Hepatocyte (in vitro differentiated cells): ENCODE results near the gene NRG2. TPM values are rescaled to one million over a fixed set of nuclear protein-coding genes. Genes with fewer than 3 reads are reported as not detected.
A peak's percentile ranks its signal among the peaks of the same experiment; 100 is the strongest.

Source experiments
- DNase-seq: peaks from one replicate; pipeline ENCODE4 v3.0.0-alpha.2; 2016; ENCODE audit warnings: low spot score
- H2AFZ ChIP-seq: fragments of 200-600 bp; sonication (generic); 2 replicates; pipeline ENCODE4 v1.6.0; 2016; ENCODE audit warnings: antibody characterized with exemption, mild to moderate bottlenecking
- H3K27ac ChIP-seq: fragments of 200-600 bp; sonication (generic); 2 replicates; pipeline ENCODE4 v1.5.1; 2016; ENCODE audit warnings: mild to moderate bottlenecking
- H3K27me3 ChIP-seq: fragments of 200-600 bp; sonication (generic); 2 replicates; pipeline ENCODE4 v1.6.1; 2016
- H3K36me3 ChIP-seq: fragments of 200-600 bp; sonication (generic); replicated peaks from 2 replicates; pipeline ENCODE4 v1.5.1; 2016; ENCODE audit warnings: low read depth; ENCODE audit not compliant: insufficient read depth
- H3K4me1 ChIP-seq: fragments of 200-600 bp; sonication (generic); 2 replicates; pipeline ENCODE4 v1.5.1; 2016; ENCODE audit warnings: mild to moderate bottlenecking, moderate library complexity; ENCODE audit not compliant: insufficient read depth
- H3K4me2 ChIP-seq: fragments of 200-600 bp; sonication (generic); 2 replicates; pipeline ENCODE4 v1.6.0; 2016
- H3K4me3 ChIP-seq: fragments of 200-600 bp; sonication (generic); 2 replicates; pipeline ENCODE4 v1.5.1; 2016; ENCODE audit warnings: mild to moderate bottlenecking
- H3K79me2 ChIP-seq: fragments of 200-600 bp; sonication (generic); 2 replicates; pipeline ENCODE4 v1.6.0; 2017; ENCODE audit warnings: mild to moderate bottlenecking
- H3K9me2 ChIP-seq: fragments of 200-600 bp; sonication (generic); replicated peaks from 2 replicates; pipeline ENCODE4 v1.6.0; 2017; ENCODE audit warnings: mild to moderate bottlenecking; ENCODE audit not compliant: insufficient read depth
- H3K9me3 ChIP-seq: fragments of 200-600 bp; sonication (generic); 2 replicates; pipeline ENCODE4 v1.5.1; 2016; ENCODE audit warnings: low read depth, mild to moderate bottlenecking
- H4K20me1 ChIP-seq: fragments of 200-600 bp; sonication (generic); 2 replicates; pipeline ENCODE4 v1.6.0; 2016; ENCODE audit warnings: mild to moderate bottlenecking; ENCODE audit not compliant: insufficient read depth, poor library complexity, severe bottlenecking
- EZH2 ChIP-seq: fragments of 200-600 bp; sonication (generic); IDR thresholded peaks from 2 replicates; pipeline ENCODE4 v1.6.1; 2016; ENCODE audit warnings: antibody characterized with exemption, mild to moderate bottlenecking, borderline replicate concordance
- EZH2phosphoT487 ChIP-seq: fragments of 200-600 bp; sonication (generic); IDR thresholded peaks from one replicate; pipeline ENCODE4 v1.6.1; 2018; ENCODE audit warnings: antibody characterized with exemption, mild to moderate bottlenecking, low read depth, moderate library complexity; ENCODE audit not compliant: unreplicated experiment, severe bottlenecking
- WGBS: methylation state at CpG from one replicate; pipeline ENCODE4 v1.1.6; 2016; ENCODE audit warnings: low lambda C conversion rate; ENCODE audit errors: missing lambda C conversion rate; 5-methylcytosine and 5-hydroxymethylcytosine counted together
- polyA plus RNA-seq: library from polyadenylated mRNA; unstranded; fragments of >200 nt; fragmentation: Nextera tagmentation; extraction: Ambion mirVana; gene quantifications from 2 replicates; pipeline ENCODE4 v1.2.1, GENCODE V29; 2016
- total RNA-seq: library from RNA; depleted of rRNA; stranded (reverse); fragments of >200 nt; gene quantifications from 2 replicates; pipeline ENCODE4 v1.2.3, GENCODE V29; 2014
- TF ChIP-seq, protein P1 (sequence below): fragments of 200-600 bp; sonication (generic); IDR thresholded peaks from 2 replicates; pipeline ENCODE4 v1.5.1; 2016; ENCODE audit warnings: antibody characterized with exemption, mild to moderate bottlenecking; ENCODE audit not compliant: poor library complexity

NRG2 gene
- total and polyA plus RNA-seq, 2 experiments from 2014 or later, result 1.4 to 1.5 TPM

DNA sequence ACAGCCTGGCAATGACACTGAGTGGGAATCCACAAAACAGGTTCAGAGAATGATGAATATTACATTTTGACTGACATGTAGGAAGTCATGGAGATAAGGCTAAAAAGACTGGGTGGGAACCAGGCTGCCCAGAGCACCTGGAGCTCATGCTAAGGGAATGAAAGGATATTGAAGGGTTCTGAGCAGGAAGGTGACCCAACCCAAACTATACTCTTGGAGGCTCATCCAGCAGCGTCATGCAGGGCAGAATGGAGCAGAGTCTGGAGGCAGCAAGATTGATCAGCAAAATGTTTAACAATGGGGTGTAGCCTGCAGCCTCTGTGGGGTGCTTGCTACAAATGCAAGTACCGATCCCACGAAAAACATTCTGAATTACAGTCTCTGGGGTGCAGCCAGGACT lies 127.3 kb downstream of the NRG2 start:
- Histone ChIP-seq H3K79me2 (no peaks in the 10 kb centered on the region), H3K4me2 (no peak overlapping the region), H3K36me3 (no peaks in the 10 kb centered on the region), H3K9me3 (no peaks in the 10 kb centered on the region), H4K20me1 (no peaks in the 10 kb centered on the region), H3K9me2 (no peaks in the 10 kb centered on the region), H3K4me3 (no peak overlapping the region), H3K4me1 (no peaks in the 10 kb centered on the region), H2AFZ (no peak overlapping the region), H3K27me3 (peaks cover 13% of the 10 kb centered on the region), H3K27ac (no peak overlapping the region)
- no peak for DNase-seq
- 54% methylated on average over 3 of the region's 3 CpGs for WGBS
- TF ChIP-seq, protein P1, sequence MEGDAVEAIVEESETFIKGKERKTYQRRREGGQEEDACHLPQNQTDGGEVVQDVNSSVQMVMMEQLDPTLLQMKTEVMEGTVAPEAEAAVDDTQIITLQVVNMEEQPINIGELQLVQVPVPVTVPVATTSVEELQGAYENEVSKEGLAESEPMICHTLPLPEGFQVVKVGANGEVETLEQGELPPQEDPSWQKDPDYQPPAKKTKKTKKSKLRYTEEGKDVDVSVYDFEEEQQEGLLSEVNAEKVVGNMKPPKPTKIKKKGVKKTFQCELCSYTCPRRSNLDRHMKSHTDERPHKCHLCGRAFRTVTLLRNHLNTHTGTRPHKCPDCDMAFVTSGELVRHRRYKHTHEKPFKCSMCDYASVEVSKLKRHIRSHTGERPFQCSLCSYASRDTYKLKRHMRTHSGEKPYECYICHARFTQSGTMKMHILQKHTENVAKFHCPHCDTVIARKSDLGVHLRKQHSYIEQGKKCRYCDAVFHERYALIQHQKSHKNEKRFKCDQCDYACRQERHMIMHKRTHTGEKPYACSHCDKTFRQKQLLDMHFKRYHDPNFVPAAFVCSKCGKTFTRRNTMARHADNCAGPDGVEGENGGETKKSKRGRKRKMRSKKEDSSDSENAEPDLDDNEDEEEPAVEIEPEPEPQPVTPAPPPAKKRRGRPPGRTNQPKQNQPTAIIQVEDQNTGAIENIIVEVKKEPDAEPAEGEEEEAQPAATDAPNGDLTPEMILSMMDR, result no peak
- TF ChIP-seq EZH2, result no peak
- TF ChIP-seq EZH2phosphoT487, result no peak

DNA sequence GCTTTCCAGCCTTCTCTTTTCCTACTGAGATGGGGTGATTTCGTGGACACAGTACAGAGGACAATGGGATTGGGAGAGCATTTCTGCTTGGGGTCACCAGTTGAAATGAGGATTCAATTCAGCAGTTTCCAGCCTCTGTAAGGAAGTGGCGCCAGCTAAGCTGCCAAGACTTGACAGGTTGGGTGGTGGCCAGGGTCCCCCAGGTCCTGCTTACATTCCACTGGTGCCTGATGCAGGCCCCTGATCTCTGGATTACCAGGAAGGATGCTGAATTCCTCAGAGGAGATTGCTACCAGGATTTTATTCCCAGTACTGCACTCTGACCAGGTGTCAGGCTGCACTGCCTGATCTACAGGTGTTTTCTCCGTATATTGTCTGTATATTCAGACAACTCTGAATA lies 127.8 kb downstream of the NRG2 start:
- Histone ChIP-seq H3K27me3 (peaks cover 13% of the 10 kb centered on the region), H3K4me3 (no peak overlapping the region), H2AFZ (no peak overlapping the region)

DNA sequence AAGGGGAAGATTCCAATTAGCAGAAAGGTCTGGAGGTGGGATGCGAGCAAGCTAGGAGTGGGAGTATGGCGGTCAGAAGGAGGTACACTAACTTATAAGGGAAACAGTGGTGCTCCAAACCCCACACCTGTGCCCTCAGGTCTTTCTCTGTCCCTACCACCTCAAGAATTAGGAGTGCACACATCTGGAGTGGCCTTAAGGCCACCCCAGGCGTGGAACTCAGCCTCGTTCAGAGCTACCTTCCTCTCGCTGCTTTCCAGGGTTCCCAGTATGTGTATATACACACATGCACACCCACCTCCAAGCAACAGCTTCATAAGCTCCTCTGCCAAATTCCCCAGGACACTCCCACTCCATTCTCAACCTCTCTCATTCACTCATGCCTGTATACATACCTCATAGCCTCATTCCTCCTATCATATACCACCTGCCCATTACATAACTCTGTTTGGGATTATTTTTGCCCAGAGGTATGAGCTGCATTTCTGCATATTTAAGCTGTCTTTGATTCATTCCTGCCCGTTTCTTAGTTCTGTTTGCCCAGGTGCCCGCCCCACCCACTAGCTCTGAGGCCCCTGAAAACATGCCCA lies 128.8 kb downstream of the NRG2 start:
- H3K79me2 ChIP-seq, result no peaks in the 10 kb centered on the region
- H3K9me3 ChIP-seq, result no peaks in the 10 kb centered on the region
- no peaks in the 10 kb centered on the region for H3K36me3 ChIP-seq
- H3K4me1 ChIP-seq, result no peaks in the 10 kb centered on the region
- no peak overlapping the region for H3K4me2 ChIP-seq
- 86% methylated on average over 7 of the region's 7 CpGs for WGBS
- H2AFZ ChIP-seq, result no peak overlapping the region
- peaks cover 10% of the 10 kb centered on the region for H3K27me3 ChIP-seq
- no peak overlapping the region for H3K4me3 ChIP-seq
- no peaks in the 10 kb centered on the region for H3K9me2 ChIP-seq
- no peaks in the 10 kb centered on the region for H4K20me1 ChIP-seq
- TF ChIP-seq EZH2 (no peak), EZH2phosphoT487 (no peak)
- TF ChIP-seq, protein P1, result no peak
- no peak overlapping the region for H3K27ac ChIP-seq
- DNase-seq, result no peak

More for the DNA sequence above, 127.8 kb downstream of the NRG2 start:
- Histone ChIP-seq H4K20me1 (no peaks in the 10 kb centered on the region), H3K27ac (no peak overlapping the region), H3K4me2 (no peak overlapping the region), H3K36me3 (no peaks in the 10 kb centered on the region), H3K79me2 (no peaks in the 10 kb centered on the region), H3K4me1 (no peaks in the 10 kb centered on the region), H3K9me3 (no peaks in the 10 kb centered on the region), H3K9me2 (no peaks in the 10 kb centered on the region)
- DNase-seq, result no peak
- TF ChIP-seq EZH2, result no peak
- 83% methylated on average over 3 of the region's 3 CpGs for WGBS

DNA sequence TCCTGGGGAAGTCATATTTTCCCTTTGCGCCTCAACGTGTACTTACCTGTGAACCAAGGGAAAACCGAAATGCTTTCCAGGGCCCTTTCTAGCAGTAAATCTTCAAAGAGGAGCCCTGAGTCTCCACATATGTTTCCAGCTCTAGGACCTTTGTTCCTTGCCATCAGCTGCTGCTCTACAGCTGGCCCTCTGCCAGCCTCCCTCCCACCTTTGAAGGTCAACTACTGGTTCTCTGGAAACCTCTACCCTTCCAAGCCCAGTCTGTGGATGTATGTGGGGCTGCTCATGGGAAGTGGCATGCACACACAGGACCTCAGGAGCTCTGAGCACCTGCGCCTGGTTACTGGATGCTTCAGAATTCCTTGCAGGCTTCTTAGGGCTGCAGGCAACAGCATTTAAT lies 130.3 kb downstream of the NRG2 start:
- no peaks in the 10 kb centered on the region for H4K20me1 ChIP-seq
- H3K36me3 ChIP-seq, result no peaks in the 10 kb centered on the region
- WGBS, result 90% methylated on average over 4 of the region's 4 CpGs
- TF ChIP-seq, protein P1, result no peak
- TF ChIP-seq EZH2phosphoT487 (no peak), EZH2 (no peak)
- no peaks in the 10 kb centered on the region for H3K79me2 ChIP-seq
- no peaks in the 10 kb centered on the region for H3K9me2 ChIP-seq
- no peaks in the 10 kb centered on the region for H3K4me1 ChIP-seq
- H3K27me3 ChIP-seq, result peaks cover 6% of the 10 kb centered on the region
- no peak overlapping the region for H3K4me3 ChIP-seq
- no peak overlapping the region for H2AFZ ChIP-seq
- no peak overlapping the region for H3K4me2 ChIP-seq
- H3K27ac ChIP-seq, result no peak overlapping the region
- peak; percentile 41 for DNase-seq
- H3K9me3 ChIP-seq, result no peaks in the 10 kb centered on the region
